GM19452 (cell line): ENCODE data around the gene BCAS4.

Source experiments
- ATAC-seq: cut with Tn5 transposase; IDR thresholded peaks from one replicate; pipeline ENCODE4 v1.9.1; 2021; ENCODE audit not compliant: unreplicated experiment

Gene BCAS4

DNA sequence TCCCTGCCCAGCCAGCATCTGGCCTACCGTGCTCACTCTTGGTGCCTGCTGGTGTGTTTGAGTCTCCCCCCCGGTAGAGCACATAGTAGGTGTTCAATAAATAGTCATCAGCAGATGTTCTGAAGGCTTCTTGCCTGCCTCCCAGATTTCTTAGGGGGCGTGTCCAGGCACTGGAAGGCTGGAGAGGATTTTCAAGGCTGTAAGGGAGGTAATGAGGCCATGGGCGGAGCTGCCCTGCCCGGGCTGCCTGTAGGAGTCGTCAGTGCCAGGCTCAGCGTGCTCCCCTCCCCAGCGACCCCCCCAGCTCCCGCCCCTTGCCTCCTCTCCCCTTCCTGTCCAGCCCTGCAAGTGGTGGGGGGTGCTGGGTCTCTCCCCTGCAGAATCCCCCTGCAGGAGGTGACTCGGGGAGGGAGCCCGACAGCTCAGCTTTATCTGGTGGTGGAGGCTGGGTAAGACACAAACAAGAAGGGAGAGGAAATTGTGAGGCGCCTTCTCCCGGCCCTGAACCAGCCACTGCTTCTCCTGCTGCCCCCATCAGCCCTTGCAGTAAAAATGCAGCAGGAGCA is 55.9 kb downstream of the BCAS4 start:
- no peak for ATAC-seq

DNA sequence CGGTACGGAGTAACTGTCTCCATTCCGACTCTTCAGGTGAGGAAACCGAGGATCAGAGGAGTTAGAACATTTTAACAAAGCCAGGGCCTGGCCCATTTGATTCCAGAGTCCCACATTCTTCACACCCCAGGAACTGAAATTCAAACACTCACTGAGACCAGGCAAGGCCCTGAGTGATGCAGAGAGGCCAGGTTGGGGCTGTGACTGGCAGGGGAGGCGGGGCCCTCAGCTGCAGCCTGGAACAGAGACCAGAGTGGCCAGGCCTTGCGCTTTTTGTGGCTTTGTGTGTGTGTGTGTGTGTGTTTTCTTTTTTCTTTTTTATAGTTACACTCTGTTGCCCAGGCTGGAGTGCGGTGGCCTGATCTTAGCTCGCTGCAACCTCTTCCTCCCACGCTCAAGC is 57.2 kb downstream of the BCAS4 start:
- no peak for ATAC-seq

DNA sequence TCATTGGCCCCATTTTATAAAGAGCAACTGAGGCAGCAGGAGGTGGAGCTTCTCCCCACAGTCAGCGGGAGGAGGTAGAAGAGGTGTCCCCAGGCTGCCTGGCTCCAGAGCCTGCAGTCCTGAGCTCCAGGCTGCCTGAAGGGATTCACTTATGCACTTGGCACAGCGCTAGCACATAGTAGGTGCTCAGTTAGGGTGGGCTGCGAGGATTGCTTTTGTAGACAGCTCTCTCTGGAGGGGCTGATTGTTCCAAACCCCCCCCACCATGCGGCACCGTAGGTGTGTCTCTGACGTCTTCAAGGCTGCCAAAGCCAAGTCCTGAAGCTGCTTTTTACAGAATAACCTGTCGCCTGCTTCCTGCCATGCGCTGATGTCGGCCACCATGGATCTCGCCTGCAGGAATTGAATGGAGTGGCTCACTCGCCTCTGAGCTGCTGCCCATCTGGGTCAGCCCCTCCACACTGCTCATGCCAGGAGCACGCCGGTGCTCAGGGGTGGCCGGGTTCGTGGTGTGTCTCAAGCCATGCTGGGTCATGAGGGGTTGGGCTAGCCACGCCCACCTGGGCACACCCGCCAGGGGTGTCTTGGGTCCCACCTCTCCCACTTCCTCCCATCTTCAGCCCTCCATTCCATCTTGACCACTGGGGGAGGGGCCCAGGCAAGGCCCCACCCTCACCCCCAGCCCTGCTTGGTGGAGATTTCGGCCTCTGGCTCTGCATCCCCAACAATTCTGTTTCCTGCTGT is 59.8 kb downstream of the BCAS4 start:
- ATAC-seq = no peak

DNA sequence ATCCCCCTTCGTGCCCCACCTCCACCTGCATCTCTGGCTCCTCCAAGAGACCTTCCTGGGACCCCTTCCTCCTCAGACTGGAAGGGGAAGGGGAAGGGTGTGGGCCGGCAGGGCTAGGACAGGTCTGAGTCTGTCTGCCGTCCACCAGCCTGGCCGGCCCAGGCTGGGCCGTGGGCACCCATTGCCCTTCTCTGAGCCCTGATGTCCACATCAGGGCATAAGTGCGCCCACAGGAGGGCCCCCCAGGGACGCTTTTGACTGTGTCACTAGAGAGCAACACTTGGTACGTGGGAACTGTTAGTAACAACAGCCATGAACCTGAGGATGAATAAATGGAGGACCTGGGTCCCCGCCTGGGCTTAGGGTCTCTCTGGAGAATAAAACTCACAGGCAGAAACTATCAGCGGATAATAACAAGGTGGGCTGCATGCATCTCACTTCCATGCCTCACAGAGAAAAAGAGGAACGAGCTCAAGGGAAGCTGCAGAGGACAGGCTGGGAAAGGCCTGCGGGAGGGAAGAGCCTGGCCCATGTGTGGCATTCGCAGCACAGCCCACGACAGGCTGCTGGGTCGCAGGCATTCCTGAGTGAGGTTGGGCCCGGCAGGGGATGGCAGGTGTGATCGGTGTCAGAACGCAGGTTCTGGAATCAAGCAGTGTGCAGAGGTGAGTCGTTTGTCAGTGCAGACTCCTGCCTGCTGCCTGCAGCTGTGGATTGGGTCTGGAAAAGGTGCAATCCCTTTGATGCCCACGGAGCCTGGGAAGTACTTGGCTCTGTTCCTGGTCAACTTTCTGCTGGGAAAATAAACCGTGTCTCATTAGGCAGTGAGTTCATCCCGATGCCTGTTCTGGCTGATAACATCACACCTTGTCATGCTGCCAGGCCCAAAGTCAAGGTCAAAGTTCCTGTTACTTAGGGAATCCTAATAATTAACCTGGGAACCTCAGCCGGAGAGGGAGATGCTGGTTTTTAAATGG is 60.9 kb downstream of the BCAS4 start:
- ATAC-seq = no peak

DNA sequence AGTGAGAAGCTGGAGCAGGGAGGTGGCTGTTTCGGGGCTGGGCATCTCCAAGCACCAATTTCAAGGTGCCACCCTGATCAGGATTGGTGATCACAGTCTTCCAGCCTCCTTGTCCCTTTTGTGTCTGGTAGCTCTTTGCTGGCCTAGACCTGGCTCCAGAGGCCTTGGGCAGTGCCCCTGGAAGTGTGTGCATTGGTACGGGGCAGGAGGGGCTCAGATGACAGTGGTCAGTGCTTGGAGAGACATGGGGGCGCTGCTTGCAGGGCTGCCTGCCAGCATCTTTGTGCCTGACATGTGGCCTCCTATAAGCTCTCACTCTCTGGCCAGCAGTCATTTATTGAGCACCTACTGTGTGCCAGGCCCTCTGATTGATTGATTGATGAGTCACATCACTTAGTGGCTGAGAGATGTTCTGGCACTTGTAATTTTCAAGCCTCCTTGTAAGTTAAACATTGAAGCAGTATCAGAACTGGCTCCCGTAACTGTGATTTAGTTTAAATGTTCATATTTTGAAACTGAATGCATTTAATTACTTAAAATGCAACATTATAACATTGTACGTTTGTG is 61.7 kb downstream of the BCAS4 start:
- ATAC-seq = no peak

DNA sequence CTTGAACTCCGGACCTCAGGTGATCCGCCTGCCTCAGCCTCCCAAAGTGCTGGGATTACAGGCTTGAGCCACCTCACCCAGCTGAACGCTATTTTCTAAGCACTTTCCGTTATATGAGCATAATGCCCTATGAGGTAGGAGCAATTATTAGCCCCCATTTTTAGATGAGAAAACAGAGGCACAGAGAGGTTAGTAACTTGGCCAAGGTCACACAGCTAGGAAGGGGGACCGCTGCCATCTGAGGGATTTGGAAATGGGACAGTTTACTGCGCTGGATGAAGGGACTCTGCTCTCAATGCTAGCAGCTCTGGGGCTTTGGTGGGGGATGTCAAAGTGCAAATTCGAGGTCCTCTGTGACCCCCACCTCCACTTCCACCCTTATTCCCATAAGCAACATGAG is 62.5 kb downstream of the BCAS4 start:
- ATAC-seq = no peak

DNA sequence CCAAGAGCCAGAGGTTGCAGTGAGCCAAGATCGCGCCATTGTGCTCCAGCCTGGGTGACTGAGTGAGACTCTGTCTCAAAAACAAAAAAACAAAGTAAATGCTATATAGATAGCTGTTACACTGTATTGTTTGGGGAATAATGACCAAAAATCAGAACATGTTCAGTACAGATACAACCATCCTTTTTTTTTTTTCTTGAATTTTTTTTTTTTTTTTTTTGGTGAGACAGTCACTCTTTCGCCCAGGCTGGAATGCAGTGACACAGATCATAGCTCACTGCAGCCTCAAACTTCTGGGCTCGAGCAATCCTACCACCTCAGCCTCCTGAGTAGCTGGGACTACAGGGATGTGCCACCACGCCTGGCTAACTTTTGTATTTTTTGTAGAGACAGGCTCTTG is 63.7 kb downstream of the BCAS4 start:
- no peak for ATAC-seq

DNA sequence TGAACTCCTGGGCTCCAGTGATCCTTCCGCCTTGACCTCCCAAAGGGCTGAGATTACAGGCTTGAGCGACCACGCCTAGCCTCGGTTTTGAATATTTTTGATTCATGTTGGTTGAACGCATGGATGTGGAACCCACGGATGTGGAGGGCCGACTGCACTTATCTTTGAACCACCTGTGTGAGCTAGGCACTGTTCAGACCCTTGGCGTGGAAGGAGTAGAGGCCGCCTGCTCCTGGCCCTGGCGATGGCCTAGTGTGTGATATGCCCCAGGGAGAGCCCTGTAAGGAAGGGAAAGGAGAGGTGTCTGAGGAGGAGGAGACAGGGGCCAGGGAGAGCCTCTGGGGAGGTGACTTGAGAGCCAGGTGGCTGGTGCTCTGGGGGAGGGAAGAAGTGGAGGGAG is 64.3 kb downstream of the BCAS4 start:
- ATAC-seq = no peak

DNA sequence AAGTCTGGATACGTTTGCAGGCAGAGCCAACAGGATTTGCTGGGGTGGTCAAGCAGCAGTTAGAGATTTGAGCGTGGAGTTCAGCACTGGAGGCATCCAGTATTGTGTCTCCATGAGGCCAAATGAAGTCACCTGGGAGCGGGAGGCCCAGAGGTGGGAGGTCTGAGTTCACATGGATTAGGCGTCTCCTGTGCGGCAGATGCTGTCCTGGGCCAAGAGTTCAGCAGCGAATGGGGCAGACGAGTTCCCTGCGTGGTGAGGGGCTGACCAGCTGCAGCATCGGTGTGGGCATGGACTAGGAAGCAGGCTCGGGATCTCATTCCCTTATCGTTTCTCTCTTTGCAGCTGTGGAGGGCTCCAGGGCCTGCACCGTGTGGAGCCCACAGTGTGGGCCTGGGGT is 66.2 kb downstream of the BCAS4 start:
- no peak for ATAC-seq

DNA sequence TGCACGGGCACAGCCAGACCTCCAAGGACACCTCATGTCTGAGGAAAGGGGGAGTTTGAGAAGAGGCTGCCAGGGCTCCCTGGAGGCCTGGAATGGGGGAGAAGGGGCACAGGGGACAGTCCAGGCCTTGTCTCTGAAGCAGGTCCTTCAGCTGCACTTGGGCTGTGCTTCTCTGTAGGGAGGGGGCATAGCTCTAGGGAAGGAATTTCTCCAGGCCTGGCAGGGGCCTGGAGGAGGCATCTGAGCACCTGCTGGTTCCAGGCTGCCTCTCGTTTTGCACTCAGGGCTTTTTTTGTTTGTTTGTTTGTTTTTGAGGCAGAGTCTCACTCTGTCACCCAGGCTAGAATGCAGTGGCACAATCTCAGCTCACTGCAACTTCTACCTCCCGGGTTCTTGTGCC is 67.7 kb downstream of the BCAS4 start:
- ATAC-seq = no peak

DNA sequence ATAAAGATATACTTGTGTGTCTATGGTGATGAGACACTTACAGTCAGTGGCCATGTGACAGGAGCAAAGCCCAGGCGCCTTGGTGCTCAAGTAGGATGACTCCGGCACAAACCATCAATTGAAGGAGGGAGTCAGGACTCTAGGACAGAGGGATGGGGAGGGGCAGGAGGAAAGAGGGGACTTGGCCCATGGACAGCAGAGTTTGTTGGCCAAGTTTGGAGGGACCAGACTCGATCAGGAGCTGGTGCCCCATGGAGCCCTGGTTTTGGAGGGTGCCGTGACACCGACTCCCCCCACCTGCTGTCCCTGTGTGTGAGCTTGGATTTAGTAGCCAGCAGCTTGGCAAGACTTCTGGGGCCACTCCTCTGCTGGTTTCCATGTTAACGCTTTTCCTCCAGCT is 70.3 kb downstream of the BCAS4 start:
- no peak for ATAC-seq

DNA sequence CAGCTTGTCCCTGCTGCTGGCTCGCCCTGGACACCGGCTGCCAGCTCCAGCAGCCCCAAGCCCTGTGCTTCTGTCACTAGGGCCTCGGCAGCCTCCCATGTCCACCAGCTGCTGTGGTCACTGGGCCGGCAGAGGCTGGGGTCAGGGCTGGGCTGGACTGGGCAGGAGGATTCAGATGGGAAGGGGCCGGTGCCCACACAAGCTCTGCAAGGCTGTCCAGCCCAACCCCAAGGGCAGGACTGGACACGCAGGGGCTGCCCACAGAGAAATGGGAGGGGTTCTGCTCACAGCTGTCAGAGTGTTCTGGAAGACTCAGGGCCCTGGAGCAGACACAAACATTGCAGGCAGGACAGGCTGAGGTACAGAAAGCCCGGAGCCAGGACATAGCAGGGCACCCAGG is 70.7 kb downstream of the BCAS4 start:
- ATAC-seq = no peak

DNA sequence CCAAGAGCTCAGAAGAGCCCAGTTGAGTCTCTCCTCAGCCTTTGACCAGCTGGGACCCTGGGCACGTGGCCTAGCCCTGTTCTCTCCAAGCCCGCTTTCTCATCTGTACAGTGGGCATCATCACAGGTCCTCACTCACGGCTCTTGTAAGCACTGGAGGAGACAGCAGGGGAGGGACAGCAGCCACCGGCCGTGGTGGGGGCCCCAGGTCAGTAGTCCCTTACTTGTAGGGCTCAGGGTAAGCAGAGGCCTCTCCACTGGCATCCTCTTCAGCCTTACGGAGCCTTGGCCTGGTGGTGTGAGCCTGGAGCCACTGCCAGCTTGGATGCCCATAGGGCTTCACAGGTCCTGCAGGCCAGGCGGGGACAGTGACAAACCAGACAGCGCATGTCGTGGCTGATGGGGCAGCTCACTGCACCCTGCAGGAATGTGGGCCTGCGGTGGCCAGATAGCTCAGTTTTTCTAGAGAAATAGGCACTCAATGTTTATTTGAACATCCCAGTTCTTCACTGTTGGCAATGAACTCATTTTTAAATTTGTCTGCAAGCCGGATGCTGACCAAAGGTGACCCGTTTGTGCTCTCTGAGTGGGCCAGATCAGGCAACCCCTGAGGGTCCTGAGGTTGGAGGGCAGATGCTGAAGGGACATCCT is 71.3 kb downstream of the BCAS4 start:
- no peak for ATAC-seq

DNA sequence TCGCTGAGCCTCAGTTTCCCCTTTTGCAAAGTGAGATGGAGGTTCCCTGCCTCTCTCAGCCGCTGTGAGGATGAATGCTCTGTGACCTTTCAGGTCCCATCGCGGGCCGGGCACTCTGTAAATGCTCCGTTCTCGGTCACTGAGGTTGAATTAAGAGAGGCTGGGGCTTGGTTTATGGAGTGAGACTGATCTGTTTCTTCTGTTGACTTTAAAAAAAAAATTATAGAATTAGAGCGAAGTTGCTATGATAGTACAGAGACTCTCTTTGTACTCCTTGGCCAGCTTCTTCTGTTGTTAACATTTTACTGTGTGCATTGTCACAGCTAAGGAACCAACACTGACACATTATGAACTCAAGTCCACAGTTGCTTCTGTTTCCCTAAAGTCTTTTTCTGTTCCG is 72.0 kb downstream of the BCAS4 start:
- no peak for ATAC-seq

DNA sequence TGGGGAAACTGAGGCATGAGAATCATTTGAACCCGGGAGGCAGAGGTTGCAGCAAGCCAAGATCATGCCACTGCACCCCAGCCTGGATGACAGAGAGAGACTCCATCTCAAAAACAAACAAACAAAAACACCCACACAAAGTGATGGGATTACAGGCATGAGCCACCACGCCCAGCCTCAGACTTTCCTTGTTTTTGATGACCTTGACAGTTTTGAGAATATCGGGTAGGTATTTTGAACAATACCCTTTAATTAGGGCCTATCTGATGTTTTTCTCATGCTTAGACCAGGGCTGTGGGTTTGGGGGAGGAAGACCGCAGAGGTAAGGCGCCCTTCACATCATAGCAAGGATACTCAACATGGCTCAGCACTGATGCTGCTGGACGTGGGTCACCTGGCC is 72.9 kb downstream of the BCAS4 start:
- ATAC-seq = no peak

DNA sequence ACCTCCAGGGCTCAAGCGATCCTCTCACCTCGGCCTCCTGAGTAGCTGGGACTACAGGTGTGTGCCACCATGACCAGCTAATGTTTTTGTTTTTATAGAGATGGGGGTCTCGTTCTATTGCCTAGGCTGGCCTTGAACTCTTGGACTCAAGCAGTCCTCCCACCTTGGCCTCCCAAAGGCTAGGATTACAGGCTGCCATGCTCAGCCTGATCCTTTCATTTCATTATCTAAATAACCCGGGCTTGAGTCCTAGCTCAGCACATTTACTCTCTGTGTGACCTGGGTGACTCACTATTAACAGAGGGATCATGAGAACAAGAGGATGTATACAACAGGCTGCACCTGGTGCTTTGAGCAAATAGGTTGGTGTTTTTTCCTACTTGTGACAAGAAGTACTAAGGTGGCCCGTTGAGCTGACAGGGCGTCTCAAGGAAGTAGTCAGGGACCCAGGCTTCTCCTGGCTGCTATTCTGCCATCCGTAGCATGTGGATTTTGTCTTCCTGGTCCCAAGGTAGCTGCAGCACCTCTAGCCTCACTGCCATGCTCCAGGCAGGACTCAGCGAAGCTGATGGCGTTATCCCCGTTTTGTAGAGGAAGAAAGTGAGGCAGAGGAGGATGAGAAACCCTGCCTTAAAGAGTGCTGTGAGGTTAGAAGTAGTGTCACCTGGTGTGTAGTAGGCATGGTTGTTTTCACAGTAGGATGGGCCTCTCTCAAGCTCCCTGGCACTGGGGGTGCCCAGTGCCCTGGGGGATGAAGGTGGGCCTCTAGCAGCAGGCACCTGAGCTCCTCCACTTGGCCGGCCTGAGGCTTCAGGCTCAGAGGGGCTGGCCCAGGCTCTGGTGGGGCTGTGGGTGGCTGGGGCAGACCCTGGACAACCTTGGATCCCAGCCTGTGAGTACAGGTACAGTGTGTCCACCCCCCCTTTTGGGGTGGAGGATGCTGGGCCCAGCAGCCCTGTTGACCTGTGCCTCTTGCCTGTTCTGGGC is 73.9 kb downstream of the BCAS4 start:
- ATAC-seq = no peak

DNA sequence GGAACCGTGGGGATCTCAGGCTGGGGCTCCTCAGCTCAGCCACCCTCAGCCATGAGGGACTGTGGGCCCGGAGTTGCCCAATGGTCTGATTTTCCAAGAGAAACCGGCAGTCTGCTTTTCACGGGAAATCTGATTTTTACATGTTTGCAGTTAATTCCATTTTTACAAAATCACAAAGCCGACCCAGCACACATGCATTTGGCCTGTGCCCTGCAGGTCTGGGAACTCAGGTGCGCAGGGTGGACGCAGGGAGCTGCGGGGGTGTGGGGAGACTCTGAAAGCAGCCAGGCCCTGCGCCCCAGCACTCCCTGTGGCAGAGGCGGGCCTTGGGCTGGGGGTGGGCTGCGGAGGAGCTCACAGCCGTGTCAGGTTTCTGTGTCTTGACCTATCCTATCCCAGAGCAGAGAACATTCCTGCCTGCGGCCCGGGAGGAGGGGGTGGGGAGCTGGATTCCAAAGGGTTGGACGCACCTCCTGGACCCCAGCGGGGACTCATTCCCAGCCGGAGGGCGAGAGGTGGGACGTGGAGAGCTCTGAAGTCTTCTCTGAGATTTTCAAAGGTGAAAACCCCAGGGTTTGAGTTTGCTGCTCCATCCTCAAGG is 75.8 kb downstream of the BCAS4 start:
- no peak for ATAC-seq

DNA sequence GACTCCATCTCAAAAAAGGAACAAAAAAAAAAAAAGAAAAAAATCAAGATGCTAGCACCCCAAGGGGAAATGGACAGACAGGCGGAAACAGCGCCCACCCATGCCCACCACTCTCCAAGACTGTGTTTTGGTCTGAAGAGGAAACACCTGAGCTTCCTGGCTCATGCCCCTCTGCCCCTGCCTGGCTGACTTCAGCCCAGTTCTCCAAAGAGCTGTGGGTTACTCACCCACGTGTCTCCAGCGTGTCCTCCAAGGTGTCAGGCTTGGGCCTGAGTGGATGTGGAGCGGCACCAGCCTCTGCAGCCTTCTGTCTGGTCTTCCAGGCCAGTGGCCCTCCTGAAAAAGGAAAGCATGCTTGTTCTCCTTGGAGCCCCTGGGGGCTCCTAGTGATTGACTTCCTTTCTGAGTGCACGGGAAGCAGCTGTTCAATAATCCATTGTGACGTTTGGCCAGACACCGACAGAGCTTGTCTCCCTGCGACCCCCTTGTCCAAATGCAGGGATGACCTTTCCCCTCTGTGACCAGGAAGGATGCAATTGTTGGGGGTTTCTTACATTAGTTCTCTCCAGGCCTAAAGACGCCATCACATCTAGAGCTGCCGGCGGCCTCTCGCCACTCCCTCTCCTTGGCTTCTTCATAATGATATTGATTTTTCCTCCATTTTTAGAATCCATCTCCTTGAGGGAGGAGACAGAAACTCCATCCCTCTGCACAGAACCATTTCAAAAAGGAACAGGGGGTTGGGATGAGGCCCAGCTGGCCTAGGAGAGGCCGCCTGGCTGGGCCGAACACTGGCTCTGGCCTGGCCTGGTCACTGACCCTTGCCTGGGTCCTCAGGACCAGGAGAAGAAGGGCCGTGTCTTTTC is 77.9 kb downstream of the BCAS4 start:
- ATAC-seq = no peak

DNA sequence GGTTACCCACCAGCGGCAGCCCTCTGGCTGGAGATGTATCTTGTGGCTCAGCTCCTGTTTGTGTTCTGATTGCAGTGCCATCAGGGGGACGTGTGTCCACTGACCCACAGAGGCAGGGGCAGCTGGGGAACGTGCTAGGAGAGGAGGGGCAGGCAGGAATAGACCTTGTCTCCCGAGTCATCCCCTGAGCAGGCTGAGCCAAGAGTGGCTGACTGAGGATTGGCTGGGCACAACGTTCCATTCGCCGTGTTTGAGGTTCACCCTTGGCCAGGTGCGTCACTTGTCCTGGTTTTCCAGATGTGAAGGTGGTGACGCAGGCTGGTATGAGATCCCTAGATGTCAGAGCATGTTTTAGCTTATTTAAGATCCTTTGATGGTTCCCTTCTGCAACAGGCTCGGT is 78.7 kb downstream of the BCAS4 start:
- no peak for ATAC-seq
